ENCODE measurements around the gene BHLHE41.

Gene BHLHE41

DNA sequence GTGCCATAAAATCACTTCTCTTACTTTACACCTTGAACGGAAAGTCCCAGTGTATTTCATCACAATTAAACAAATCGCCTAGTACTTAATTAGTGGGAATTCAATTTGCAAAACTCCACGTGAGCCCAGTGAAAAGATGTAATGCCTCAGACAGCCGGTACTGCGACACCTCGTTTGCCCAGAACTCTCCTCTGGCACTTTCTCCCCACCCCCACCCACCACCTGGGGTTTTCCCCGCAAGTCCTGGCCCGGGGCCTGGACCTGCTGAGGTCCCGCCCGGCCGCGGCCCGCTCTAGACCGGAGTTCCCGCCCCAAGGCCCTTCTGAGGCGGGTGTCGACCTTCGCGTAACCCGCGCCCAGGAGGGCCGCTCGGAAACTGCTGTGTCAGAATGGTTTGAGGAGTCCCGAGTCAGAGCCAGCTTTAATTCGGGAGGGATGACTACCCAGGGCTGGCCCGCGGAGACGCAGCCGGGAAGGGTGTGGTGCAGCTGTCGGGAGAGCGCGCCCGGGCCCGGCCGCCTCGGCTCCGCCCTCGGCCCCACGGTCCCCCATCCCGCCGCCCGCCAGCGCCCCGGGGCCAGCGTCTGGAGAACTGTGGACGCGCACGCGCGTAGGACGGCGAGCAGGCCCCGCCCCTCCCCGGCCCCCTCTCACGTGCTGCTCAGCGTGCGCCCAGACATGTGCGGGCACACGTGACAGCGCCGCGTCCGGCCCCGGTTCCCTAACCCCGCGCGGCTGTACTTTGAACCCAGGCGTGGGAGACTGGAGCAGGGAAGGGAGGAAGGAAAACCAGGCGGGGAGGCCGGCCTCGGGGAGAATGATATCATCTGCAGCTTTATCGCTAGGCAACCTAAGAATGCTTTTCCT is 10.8 kb downstream of the BHLHE41 start:
- peak; percentile 86 for DNase-seq

DNA sequence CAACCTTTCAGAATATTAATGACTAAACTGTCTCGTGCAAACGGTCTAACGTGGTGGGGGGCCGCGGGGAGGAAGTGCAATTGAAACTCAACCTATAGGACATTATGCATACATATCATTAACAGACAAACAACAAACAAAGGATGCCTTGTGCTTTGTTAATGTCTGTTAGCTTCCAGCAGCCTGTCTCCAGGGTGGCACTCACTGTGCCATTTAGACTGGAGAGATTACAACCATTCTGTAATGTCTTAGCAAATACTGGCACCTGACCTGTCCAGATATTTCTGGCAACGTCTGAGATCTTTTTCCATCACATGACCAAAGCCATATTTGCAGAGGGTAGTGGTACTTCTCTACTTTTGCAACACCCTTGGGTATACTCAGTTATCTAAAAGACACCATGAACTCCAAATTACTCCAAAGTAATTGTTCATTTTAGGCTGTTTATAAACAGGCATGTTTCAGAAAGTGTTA is 11.6 kb downstream of the BHLHE41 start:
- no peak for DNase-seq

GRCh38 chr12:26112703-26113147 is 12.1 kb downstream of the BHLHE41 start:
- no peak for DNase-seq

DNA sequence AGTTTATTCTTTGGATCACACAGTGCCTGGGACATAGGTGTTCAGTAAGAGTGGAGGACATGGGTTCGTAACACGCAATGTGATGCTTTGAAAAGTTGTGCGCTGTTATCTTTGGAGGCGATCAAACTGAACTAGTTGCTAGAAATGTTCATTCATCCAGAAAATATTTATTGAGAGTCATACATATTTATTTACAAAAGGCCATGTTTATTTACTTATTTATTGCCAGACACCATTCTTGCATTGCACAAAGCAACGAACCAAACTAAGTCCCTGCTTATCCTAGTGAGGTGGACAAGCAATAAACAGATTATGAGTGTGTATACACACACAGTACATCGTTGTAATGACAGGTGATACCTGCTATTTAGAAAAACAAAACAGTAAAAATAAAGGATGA is 12.6 kb downstream of the BHLHE41 start:
- DNase-seq = no peak

GRCh38 chr12:26109343-26109881 is 15.4 kb downstream of the BHLHE41 start:
- no peak for DNase-seq

- DNase-seq = no peak
Measured at GRCh38 chr12:26108915-26109314, 15.9 kb downstream of the BHLHE41 start.

- no peak for DNase-seq
Measured at GRCh38 chr12:26106347-26106746, 18.5 kb downstream of the BHLHE41 start.

GRCh38 chr12:26102953-26103352 is 21.9 kb downstream of the BHLHE41 start:
- no peak for DNase-seq

DNA sequence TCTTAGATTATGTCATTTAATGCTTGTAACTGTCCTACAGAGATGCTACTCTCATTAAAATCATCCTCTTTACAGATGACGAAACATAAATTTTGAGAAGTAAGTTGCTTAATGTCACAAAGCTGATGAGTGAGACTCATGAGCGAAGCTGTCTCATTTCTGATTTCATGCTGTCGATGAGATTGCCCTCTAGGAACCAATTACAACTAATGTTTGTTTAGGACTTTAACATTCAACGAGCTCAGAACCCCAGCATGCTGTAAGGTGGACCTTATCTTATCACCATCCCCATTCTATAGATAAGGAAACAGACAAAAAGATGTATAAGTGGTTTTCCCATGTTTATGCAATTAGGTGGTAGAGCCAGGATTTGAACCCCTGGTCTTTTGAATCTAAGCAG is 23.1 kb downstream of the BHLHE41 start:
- no peak for DNase-seq

DNA sequence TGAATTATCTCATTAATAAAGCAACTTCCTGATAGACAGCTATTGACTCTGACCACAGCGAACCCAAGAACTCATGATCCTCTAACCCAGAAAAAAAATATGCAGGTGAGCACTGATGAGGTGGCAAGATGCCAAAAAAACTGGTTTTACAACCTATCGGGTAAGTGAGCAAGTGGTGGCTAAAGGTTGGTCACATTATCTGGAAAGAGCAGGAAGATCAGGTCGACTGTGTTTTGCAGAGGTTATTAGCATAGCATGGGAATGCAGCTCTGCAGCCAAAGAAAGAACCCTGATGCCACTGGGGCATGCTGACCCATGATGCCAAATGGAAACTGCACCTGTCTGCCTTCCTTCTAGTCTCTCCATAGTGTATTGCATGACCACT is 23.5 kb downstream of the BHLHE41 start:
- DNase-seq = no peak

GRCh38 chr12:26100666-26101349 is 24.0 kb downstream of the BHLHE41 start:
- DNase-seq = no peak

- DNase-seq = peak; percentile 77
Measured at GRCh38 chr12:26097046-26097878, 27.6 kb downstream of the BHLHE41 start.

- DNase-seq = no peak
Measured at GRCh38 chr12:26096036-26096435, 28.8 kb downstream of the BHLHE41 start.

DNA sequence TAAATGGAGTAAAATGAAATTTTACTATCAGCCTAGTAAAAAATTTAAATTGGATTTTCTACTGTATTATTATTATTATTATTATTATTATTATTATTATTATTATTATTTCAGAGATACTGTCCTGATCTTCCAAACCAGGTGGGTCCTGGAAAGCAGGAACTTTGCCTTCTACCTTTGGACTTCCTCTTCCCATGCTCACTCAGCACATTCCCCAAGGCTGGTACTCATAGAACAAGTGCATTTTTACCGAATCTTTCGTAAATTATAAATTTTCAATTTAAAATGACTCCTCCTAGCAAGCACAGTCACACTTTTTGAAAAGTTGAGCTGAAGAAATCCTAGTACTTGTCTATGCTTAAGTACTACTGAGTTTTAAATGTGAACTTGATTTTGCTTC is 29.7 kb downstream of the BHLHE41 start:
- no peak for DNase-seq

DNA sequence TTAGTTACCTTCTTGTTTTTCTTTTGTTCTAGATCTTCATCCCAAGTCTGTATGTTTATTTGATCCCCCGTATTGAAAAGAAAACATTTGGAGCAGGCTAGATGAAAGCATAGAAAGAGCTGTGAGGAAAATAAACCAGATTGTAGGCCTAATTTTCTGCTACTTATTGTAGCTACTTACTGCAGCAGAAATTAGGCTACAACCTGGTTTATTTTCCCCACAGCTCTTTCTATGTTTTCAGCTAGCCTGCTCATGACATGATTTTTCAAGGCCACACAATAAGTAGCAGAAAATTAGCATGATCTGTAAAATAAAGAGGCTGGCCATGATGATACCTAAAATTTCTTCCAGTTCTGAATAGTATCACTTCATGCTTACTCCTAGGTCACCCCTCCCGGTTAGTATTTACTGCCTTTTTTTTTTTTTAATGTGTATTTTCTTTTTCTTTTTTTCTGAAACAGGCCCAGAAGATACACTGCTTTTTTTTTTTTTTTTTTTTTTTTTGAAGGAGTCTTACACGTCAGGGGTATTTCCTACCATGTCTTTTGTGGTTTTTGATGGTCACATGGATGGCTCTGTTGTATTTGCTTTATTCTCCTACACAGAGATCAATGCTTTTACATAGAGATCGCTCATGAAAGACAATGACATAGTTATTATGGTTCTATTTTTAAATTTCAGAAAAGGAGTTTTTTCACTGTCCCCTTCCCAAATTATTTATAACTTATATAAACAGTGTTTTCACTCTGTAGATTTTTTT is 32.3 kb downstream of the BHLHE41 start:
- DNase-seq = peak; percentile 57

- DNase-seq = no peak
Measured at GRCh38 chr12:26091822-26092221, 33.0 kb downstream of the BHLHE41 start.

GRCh38 chr12:26090836-26091510 is 33.9 kb downstream of the BHLHE41 start:
- DNase-seq = peak; percentile 59

DNA sequence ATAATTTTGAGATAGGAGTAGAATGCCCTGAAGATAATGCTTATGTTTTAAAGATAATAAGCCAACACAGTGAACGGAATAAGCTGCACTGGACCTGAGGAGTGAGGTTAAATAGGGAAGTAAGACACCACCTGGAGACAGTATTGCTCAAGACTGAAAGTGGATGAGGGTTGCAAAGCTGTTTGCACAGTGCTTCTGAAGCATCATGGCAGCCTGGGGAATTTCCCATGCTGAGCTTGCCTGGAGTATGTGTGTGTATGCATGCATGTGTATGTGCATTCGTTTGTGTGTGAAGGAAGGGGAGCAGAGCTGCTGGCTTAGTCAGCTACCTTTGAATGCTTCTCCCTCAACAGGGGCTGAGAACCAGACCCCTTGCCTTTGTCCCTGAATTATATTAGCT is 35.8 kb downstream of the BHLHE41 start:
- DNase-seq = no peak

GRCh38 chr12:26086936-26087335 is 37.9 kb downstream of the BHLHE41 start:
- no peak for DNase-seq

DNA sequence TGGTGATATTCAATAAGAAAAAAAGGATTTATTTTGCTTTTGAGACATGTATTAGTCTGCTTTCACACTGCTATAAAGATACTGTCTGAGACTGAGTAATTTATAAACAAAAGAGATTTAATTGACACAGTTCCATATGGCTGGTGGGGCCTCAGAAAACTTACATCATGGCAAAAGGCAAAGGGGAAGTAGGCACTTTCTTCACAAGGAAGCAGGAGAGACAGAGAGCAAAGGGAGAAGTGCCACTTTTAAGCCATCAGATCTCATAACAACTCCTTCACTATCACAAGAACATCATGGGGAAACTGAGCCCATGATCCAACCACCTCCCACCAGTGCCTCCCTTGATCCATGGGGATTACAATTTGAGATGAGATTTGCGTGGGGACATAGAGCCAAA is 43.9 kb downstream of the BHLHE41 start:
- no peak for DNase-seq

DNA sequence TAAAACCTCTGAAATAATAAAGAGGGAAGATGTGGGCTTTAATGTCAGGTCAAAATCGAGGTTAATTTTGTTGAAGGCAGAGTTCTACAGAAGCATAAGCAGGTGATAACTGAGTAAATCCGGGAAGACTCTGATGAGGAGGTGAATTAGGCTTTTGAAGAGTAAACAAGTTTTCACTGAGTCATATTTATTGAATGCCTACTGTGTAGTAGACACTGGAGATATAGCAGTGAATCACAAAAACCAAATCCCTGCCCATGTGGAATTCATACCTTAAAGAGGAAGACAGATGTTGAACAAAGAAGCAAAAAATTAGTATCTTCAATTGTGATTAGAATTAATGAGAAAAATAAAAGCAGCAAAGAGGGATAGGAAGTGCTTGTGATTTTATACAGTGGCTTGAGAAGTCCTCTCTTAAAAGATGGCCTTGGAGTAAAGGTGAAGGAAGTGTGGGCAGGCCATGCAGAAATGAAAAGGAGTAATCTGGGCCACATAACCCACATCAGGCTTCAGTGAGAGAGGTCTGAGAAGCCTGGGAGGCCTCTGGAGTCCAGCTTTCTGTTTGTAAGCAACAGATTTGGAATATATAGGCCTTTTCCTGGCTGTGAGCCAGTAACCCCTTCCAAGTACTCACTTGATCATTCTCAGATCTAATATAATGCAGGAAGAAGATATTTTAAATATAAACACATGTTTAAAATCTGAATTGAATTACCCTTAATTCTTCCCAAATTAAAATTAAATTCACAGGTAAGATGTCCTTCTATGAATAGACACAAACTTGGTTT is 46.7 kb downstream of the BHLHE41 start:
- peak; percentile 33 for DNase-seq
